Mucosa of descending colon (tissue), 3 donors: Measurements from ENCODE around the gene SLC16A13. TPM values are rescaled to one million over a fixed set of nuclear protein-coding genes. Genes with fewer than 3 reads are reported as not detected.
A peak's percentile ranks its signal among the peaks of the same experiment; 100 is the strongest.

Experiments used
- ATAC-seq: fragments of 200-7000 bp; cut with Tn5 transposase; one replicate; pipeline ENCODE4 v1.9.1; 2020; ENCODE audit warnings: mild to moderate bottlenecking, moderate library complexity
- DNase-seq, 3 donors: peaks; one replicate each; pipeline ENCODE4 v3.0.0-alpha.2; 2020
- H3K36me3 ChIP-seq: fragments of 200-600 bp; one replicate; pipeline ENCODE4 v1.8.0; 2021; ENCODE audit warnings: low read depth, mild to moderate bottlenecking
- H3K4me1 ChIP-seq: fragments of 200-600 bp; one replicate; pipeline ENCODE4 v1.8.0; 2021; ENCODE audit warnings: low read depth, mild to moderate bottlenecking
- H3K4me3 ChIP-seq: fragments of 200-600 bp; one replicate; pipeline ENCODE4 v1.8.0; 2021; ENCODE audit warnings: mild to moderate bottlenecking
- H3K9me3 ChIP-seq: fragments of 200-600 bp; one replicate; pipeline ENCODE4 v1.8.0; 2021; ENCODE audit warnings: mild to moderate bottlenecking
- intact Hi-C, 2 donors: fragments of 100-400 bp; cut with DNase I in 1 of 2; cut with micrococcal nuclease in 1 of 2; formaldehyde crosslinking; loops; one replicate each; pipeline versions ENCODE4 v1.11.0 to v1.11.1; 2022; cut with DNase I, micrococcal nuclease
- total RNA-seq, 3 donors: library from RNA; stranded (reverse); fragmentation: NEBNext Ultra II Directional in 2 of 3; extraction: Animal tissue kit (Norgen Biotek cat#: 25700) in 2 of 3; gene quantifications; one replicate each; pipeline versions ENCODE4 v1.2.1 to v1.2.4, GENCODE V29; 2021 to 2023
- TF ChIP-seq, protein P1 (sequence below): fragments of 200-600 bp; IDR thresholded peaks from one replicate; pipeline ENCODE4 v1.8.0; 2022; ENCODE audit warnings: antibody characterized with exemption, mild to moderate bottlenecking
- donor health status: DM: no; HTN: no; CAD: no; lungs with moderate emphysema.
- donor health status: DM: no; HTN: no; CAD: no.
- donor health status: DM: no; HTN: yes; CAD: no.

Gene SLC16A13
- total RNA-seq, 3 donors from 2014 or later, result 3.8 to 7.3 (median 6.6) TPM

GRCh38 chr17:6994666-6995256 lies 41.1 kb upstream of the SLC16A13 start:
- Histone ChIP-seq H3K36me3 (no peaks in the 10 kb centered on the region), H3K4me1 (no peaks in the 10 kb centered on the region), H3K4me3 (no peak overlapping the region), H3K9me3 (no peaks in the 10 kb centered on the region)
- ATAC-seq (no peak), DNase-seq (no peak)
- TF ChIP-seq, protein P1, sequence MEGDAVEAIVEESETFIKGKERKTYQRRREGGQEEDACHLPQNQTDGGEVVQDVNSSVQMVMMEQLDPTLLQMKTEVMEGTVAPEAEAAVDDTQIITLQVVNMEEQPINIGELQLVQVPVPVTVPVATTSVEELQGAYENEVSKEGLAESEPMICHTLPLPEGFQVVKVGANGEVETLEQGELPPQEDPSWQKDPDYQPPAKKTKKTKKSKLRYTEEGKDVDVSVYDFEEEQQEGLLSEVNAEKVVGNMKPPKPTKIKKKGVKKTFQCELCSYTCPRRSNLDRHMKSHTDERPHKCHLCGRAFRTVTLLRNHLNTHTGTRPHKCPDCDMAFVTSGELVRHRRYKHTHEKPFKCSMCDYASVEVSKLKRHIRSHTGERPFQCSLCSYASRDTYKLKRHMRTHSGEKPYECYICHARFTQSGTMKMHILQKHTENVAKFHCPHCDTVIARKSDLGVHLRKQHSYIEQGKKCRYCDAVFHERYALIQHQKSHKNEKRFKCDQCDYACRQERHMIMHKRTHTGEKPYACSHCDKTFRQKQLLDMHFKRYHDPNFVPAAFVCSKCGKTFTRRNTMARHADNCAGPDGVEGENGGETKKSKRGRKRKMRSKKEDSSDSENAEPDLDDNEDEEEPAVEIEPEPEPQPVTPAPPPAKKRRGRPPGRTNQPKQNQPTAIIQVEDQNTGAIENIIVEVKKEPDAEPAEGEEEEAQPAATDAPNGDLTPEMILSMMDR, result no peak
- intact Hi-C loops, result loop anchor here in 1 of 2 donors (5.0 to 10.0 kb wide), 2 partner anchors 82 to 330 kb away; no protein-coding TSS in a partner anchor

DNA sequence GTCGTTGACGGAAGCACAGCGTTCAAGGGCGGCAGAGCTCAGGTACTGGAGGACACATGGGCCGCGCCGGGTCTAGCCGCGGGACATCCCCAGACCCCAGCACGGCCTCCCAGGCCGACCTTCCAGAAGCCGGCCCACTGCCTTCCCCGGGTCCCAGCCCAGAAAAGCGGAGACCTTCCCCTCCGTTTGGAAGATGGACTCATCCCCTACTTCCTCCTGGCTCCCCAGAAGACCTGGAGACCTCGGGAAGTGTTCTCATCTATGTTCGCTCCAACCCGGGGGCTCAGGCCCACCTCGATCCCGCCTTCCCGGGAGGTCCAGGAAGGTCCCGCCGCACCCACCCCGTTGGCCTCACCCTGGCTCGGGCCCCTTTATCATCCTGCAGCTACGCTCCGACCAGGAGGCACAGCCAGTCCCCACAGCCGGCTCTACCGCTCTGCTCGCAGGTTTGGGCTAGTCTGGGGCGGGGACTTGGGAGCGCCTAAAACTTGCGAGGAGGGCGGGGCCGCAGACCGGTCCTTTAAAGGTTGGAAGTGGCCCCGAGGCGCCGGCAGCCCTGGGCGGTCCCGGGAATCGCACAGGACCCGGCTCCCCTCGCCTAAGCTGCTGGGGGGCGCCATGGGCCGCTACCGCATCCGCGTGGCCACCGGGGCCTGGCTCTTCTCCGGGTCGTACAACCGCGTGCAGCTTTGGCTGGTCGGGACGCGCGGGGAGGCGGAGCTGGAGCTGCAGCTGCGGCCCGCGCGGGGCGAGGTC lies 40.1 kb upstream of the SLC16A13 start, which contains the start of gene ALOX12:
Gene ALOX12 (plus strand): TSS at position 550 of the 756 bp plus-strand sequence. CDS start 69 bp downstream, at position 619.
- intact Hi-C loops, result loop anchor here in 1 of 2 donors (5.0 to 10.0 kb wide), 2 partner anchors 83 to 331 kb away; no protein-coding TSS in a partner anchor
- ATAC-seq (peak; percentile 76), DNase-seq (peak; percentile 43 to 65 (median 56))
- H3K9me3 ChIP-seq, result no peaks in the 10 kb centered on the region
- TF ChIP-seq, protein P1, result no peak
- H3K4me3 ChIP-seq, result no peak within 1 kb of the TSS
- H3K36me3 ChIP-seq, result no peaks in the 10 kb centered on the region
- H3K4me1 ChIP-seq, result no peaks in the 10 kb centered on the region

DNA sequence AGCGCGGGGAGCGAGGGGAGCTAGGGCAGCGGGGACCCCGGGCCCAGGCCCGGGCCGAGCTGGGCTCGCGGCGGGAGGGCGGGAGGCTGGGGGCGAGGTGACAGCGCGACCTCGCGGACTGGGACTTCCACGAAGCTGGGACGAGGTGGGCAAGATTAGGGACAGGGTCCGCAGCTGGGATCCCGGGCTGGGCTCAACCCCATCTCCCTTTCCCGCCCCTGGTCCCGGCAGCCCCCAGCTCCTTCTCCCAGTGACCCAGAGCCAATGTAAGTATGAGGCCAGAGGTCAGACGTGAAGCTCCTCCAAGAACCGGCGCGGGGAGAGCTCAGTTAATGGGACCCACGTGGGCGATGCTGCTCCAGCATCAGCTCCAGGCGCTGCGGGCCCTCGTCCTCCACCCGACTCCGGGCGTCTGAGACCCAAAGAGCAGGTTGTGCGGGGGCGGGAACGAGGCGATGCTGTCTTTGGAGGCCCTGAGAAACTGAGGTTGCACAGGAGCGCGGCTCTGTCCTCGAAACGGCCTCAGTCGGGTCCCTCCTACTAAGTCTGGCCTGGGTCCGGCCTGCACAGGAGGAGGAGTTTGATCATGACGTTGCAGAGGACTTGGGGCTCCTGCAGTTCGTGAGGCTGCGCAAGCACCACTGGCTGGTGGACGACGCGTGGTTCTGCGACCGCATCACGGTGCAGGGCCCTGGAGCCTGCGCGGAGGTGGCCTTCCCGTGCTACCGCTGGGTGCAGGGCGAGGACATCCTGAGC lies 39.4 kb upstream of the SLC16A13 start:
- intact Hi-C loops, result loop anchor here in 1 of 2 donors (5.0 to 10.0 kb wide), 2 partner anchors 84 to 332 kb away; no protein-coding TSS in a partner anchor
- Histone ChIP-seq H3K4me1 (no peaks in the 10 kb centered on the region), H3K36me3 (no peaks in the 10 kb centered on the region), H3K9me3 (no peaks in the 10 kb centered on the region), H3K4me3 (no peak overlapping the region)
- TF ChIP-seq, protein P1, result no peak
- DNase-seq (no peak), ATAC-seq (no peak)

DNA sequence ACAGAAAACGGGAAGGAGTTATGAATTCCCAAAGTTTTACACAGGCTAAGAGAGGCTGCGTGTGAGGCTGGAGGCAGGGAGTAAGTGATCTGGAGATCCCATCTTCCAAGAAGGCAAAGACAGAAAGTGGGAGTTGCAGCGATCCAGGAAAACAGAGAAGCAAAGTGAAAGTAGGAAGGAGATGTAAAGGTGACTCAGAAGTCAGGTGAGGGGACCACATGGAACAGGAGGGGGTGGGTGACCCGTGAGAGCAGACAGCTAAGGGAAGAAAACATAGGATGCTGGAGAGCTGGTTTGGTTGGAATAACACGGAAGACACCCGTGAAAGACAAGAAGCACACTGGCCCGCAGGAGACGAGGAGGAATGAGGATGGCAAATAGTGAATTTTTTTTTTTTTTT lies 38.6 kb upstream of the SLC16A13 start:
- no peaks in the 10 kb centered on the region for H3K36me3 ChIP-seq
- H3K9me3 ChIP-seq, result no peaks in the 10 kb centered on the region
- H3K4me3 ChIP-seq, result no peak overlapping the region
- TF ChIP-seq, protein P1, result no peak
- no peaks in the 10 kb centered on the region for H3K4me1 ChIP-seq
- DNase-seq (no peak), ATAC-seq (no peak)
- intact Hi-C loops, result loop anchor here in 1 of 2 donors (5.0 to 10.0 kb wide), 2 partner anchors 85 to 332 kb away; no protein-coding TSS in a partner anchor

GRCh38 chr17:6998855-6999508 lies 36.8 kb upstream of the SLC16A13 start:
- DNase-seq (no peak), ATAC-seq (no peak)
- Histone ChIP-seq H3K36me3 (no peaks in the 10 kb centered on the region), H3K4me3 (no peak overlapping the region), H3K9me3 (no peaks in the 10 kb centered on the region), H3K4me1 (no peaks in the 10 kb centered on the region)
- intact Hi-C loops, result loop anchor here in 1 of 2 donors (5.0 to 10.0 kb wide), 2 partner anchors 87 to 334 kb away; no protein-coding TSS in a partner anchor
- TF ChIP-seq, protein P1, result no peak
